ENCODE data around the gene CD86. TPM values are rescaled to one million over a fixed set of nuclear protein-coding genes. Genes with fewer than 3 reads are reported as not detected.

The CD86 gene
- total and polyA plus RNA-seq, 2 of the 8 experiments (the other 6 are each of a cell fraction or from before 2014, with no cell fraction given), result 0.12 to 0.30 TPM

DNA sequence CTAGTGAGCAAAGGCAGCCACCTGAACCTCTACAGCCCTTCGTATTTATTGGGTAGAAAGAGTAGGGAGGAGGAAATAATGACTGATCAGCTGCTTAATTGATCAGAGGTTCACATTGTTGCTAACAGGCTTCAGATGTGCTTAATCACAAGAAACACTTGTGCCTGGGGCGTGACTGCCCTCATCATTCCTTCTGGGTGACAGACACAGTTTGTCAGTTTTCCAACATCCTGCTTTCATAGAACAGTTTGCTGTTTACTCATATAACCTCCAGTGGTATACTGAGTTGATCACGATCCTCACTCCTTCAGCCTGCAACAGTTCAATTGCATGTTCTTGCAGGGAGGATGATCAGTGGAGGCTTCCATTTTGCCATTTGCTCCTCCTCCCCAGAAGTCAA is 114.7 kb downstream of the CD86 start (continued):
- TF ChIP-seq TAF7 (optimal IDR thresholded peaks at IDR 0.05; ENCODE audit: borderline replicate concordance, low read depth, low read length) (no peak), RBBP5 (IDR thresholded peaks at IDR 0.05; ENCODE audit: borderline replicate concordance, low read depth, low read length) (no peak), EGR1 (IDR thresholded peaks at IDR 0.05; ENCODE audit: borderline replicate concordance, low read depth, low read length) (no peak), CBX8 (IDR thresholded peaks at IDR 0.05; ENCODE audit: borderline replicate concordance, low read depth, low read length) (no peak), TAF1 (IDR thresholded peaks at IDR 0.05; ENCODE audit: low read depth, low read length) (no peak)

Small RNA genes lying within 50 kb of the gene (small RNA-seq; reads per million reads assigned to genes)
- not detected for gene RF00019 (ENCODE audit: insufficient read depth)

Other genes starting within 250 kb of the CD86 start
- 28.9 and 31.2 TPM in 2 replicates for gene IQCB1, start 220.3 kb upstream of the CD86 start, total RNA-seq (2021; fragmentation: NEBNext Ultra II Directional; extraction: Animal tissue kit (Norgen Biotek cat#: 25700))
- gene IQCB1, start 220.3 kb upstream of the CD86 start, polyA plus RNA-seq (2011; rRNA removed), result 10.7 and 21.7 TPM in 2 replicates
- gene EAF2, start 220.2 kb upstream of the CD86 start, total RNA-seq (2021; fragmentation: NEBNext Ultra II Directional; extraction: Animal tissue kit (Norgen Biotek cat#: 25700)), result 6.0 and 6.6 TPM in 2 replicates
- 2.0 and 3.6 TPM in 2 replicates for gene EAF2, start 220.2 kb upstream of the CD86 start, polyA plus RNA-seq (2011; rRNA removed)
- 1.8 and 2.0 TPM in 2 replicates for gene SLC15A2, start 161.0 kb upstream of the CD86 start, total RNA-seq (2021; fragmentation: NEBNext Ultra II Directional; extraction: Animal tissue kit (Norgen Biotek cat#: 25700))
- gene SLC15A2, start 161.0 kb upstream of the CD86 start, polyA plus RNA-seq (2011; rRNA removed), result 2.1 and 3.6 TPM in 2 replicates
- 1.6 and 1.8 TPM in 2 replicates for gene ILDR1, start 33.1 kb upstream of the CD86 start, total RNA-seq (2021; fragmentation: NEBNext Ultra II Directional; extraction: Animal tissue kit (Norgen Biotek cat#: 25700))
- 1.8 and 2.7 TPM in 2 replicates for gene ILDR1, start 33.1 kb upstream of the CD86 start, polyA plus RNA-seq (2011; rRNA removed)
- 0.25 and 0.58 TPM in 2 replicates for gene CASR, start 128.3 kb downstream of the CD86 start, total RNA-seq (2021; fragmentation: NEBNext Ultra II Directional; extraction: Animal tissue kit (Norgen Biotek cat#: 25700))
- gene CASR, start 128.3 kb downstream of the CD86 start, polyA plus RNA-seq (2011; rRNA removed), result 0.28 and 0.36 TPM in 2 replicates